MM.1S (cell line): Measurements from ENCODE around the gene NEDD4L.

Experiments used
- DNase-seq: peaks from one replicate; pipeline ENCODE4 v3.0.0-alpha.2; 2015
- H2AFZ ChIP-seq: fragments of 300-600 bp; sonication (generic); 2 replicates; pipeline ENCODE4 v1.6.0; 2016; ENCODE audit warnings: antibody characterized with exemption, low read length
- H3F3A ChIP-seq: fragments of 300-600 bp; sonication (generic); 2 replicates; pipeline ENCODE4 v1.6.1; 2016; ENCODE audit warnings: mild to moderate bottlenecking, antibody characterized with exemption, low read length, moderate library complexity, mixed read lengths; ENCODE audit not compliant: insufficient read depth
- H3K27ac ChIP-seq: fragments of 300-600 bp; sonication (generic); 2 replicates; pipeline ENCODE4 v1.5.1; 2016; ENCODE audit warnings: mild to moderate bottlenecking, low read length
- H3K27me3 ChIP-seq: fragments of 300-600 bp; sonication (generic); replicated peaks from 2 replicates; pipeline ENCODE4 v1.6.0; 2016; ENCODE audit warnings: low read length; ENCODE audit not compliant: insufficient read depth
- H3K36me3 ChIP-seq: fragments of 300-600 bp; sonication (generic); replicated peaks from 2 replicates; pipeline ENCODE4 v1.6.1; 2016; ENCODE audit warnings: mild to moderate bottlenecking, low read length, mixed read lengths; ENCODE audit not compliant: insufficient read depth
- H3K4me1 ChIP-seq: fragments of 300-600 bp; sonication (generic); 2 replicates; pipeline ENCODE4 v1.6.1; 2016; ENCODE audit warnings: low read length, mixed read lengths
- H3K4me2 ChIP-seq: fragments of 300-600 bp; sonication (generic); 2 replicates; pipeline ENCODE4 v1.6.0; 2016; ENCODE audit warnings: low read depth, low read length
- H3K4me3 ChIP-seq: fragments of 300-600 bp; sonication (generic); 2 replicates; pipeline ENCODE4 v1.5.1; 2016; ENCODE audit warnings: low read length, mixed read lengths
- H3K79me2 ChIP-seq: fragments of 300-600 bp; sonication (generic); 2 replicates; pipeline ENCODE4 v1.6.1; 2016; ENCODE audit warnings: mixed run types, low read length, mixed read lengths
- H3K9ac ChIP-seq: fragments of 300-600 bp; sonication (generic); 2 replicates; pipeline ENCODE4 v1.6.1; 2016; ENCODE audit warnings: low read length, mixed read lengths
- H3K9me2 ChIP-seq: fragments of 300-600 bp; sonication (generic); replicated peaks from 2 replicates; pipeline ENCODE4 v1.6.1; 2016; ENCODE audit warnings: mild to moderate bottlenecking, low read length, mixed read lengths; ENCODE audit not compliant: insufficient read depth
- H3K9me3 ChIP-seq: fragments of 300-600 bp; sonication (generic); replicated peaks from 2 replicates; pipeline ENCODE4 v1.6.1; 2016; ENCODE audit warnings: mild to moderate bottlenecking, low read length, mixed read lengths; ENCODE audit not compliant: insufficient read depth
- H4K20me1 ChIP-seq: fragments of 300-600 bp; sonication (generic); 2 replicates; pipeline ENCODE4 v1.6.1; 2016; ENCODE audit warnings: mild to moderate bottlenecking, low read length, moderate library complexity, mixed read lengths; ENCODE audit not compliant: insufficient read depth
- CTCF ChIP-seq: fragments of 300-600 bp; sonication (generic); IDR thresholded peaks from 2 replicates; pipeline ENCODE4 v1.5.1; 2016; ENCODE audit warnings: antibody characterized with exemption, low read length, mixed read lengths
- EZH2 ChIP-seq: fragments of 300-600 bp; sonication (generic); optimal IDR thresholded peaks from 2 replicates; pipeline ENCODE3; 2017; ENCODE audit warnings: low read depth, mild to moderate bottlenecking, antibody characterized with exemption, low read length, mixed read lengths
- EZH2phosphoT487 ChIP-seq: fragments of 300-600 bp; sonication (generic); IDR thresholded peaks from 2 replicates; pipeline ENCODE4 v1.6.1; 2018; ENCODE audit warnings: antibody characterized with exemption, low read length

The NEDD4L gene

GRCh38 chr18:58292638-58293037 lies 248.6 kb downstream of the NEDD4L start:
- no peaks in the 10 kb centered on the region for H3K36me3 ChIP-seq
- H3K79me2 ChIP-seq = no peaks in the 10 kb centered on the region
- no peaks in the 10 kb centered on the region for H4K20me1 ChIP-seq
- no peaks in the 10 kb centered on the region for H3F3A ChIP-seq
- no peaks in the 10 kb centered on the region for H3K9me3 ChIP-seq
- no peaks in the 10 kb centered on the region for H3K4me1 ChIP-seq
- no peak overlapping the region for H3K9ac ChIP-seq
- H3K4me3 ChIP-seq = no peak overlapping the region
- TF ChIP-seq CTCF = no peak
- TF ChIP-seq EZH2 = no peak
- TF ChIP-seq EZH2phosphoT487 = no peak
- no peak for DNase-seq
- H3K4me2 ChIP-seq = no peak overlapping the region
- H3K27ac ChIP-seq = no peak overlapping the region
- no peak overlapping the region for H2AFZ ChIP-seq
- no peaks in the 10 kb centered on the region for H3K9me2 ChIP-seq
- no peaks in the 10 kb centered on the region for H3K27me3 ChIP-seq

- Histone ChIP-seq H3F3A (no peaks in the 10 kb centered on the region), H2AFZ (no peak overlapping the region), H3K9me2 (no peaks in the 10 kb centered on the region), H3K4me3 (no peak overlapping the region), H3K27me3 (no peaks in the 10 kb centered on the region), H3K4me2 (no peak overlapping the region), H3K36me3 (no peaks in the 10 kb centered on the region), H3K79me2 (no peaks in the 10 kb centered on the region), H3K9me3 (no peaks in the 10 kb centered on the region), H4K20me1 (no peaks in the 10 kb centered on the region), H3K9ac (no peak overlapping the region), H3K4me1 (no peaks in the 10 kb centered on the region), H3K27ac (no peak overlapping the region)
- DNase-seq = no peak
- TF ChIP-seq CTCF = no peak
- TF ChIP-seq EZH2 = no peak
- TF ChIP-seq EZH2phosphoT487 = no peak
These were observed 253.2 kb downstream of the NEDD4L start for GRCh38 chr18:58297198-58297597.

GRCh38 chr18:58298251-58299134 lies 254.5 kb downstream of the NEDD4L start:
- Histone ChIP-seq H3K36me3 (no peaks in the 10 kb centered on the region), H3K9me2 (no peaks in the 10 kb centered on the region), H4K20me1 (no peaks in the 10 kb centered on the region), H3K27me3 (no peaks in the 10 kb centered on the region), H3K4me2 (no peak overlapping the region), H3F3A (no peaks in the 10 kb centered on the region), H2AFZ (no peak overlapping the region), H3K4me3 (no peak overlapping the region), H3K79me2 (no peaks in the 10 kb centered on the region), H3K27ac (no peak overlapping the region), H3K9ac (no peak overlapping the region), H3K4me1 (no peaks in the 10 kb centered on the region), H3K9me3 (no peaks in the 10 kb centered on the region)
- no peak for DNase-seq
- no peak for TF ChIP-seq CTCF
- TF ChIP-seq EZH2phosphoT487 = no peak
- no peak for TF ChIP-seq EZH2
